Measurements from ENCODE around the gene SBK2.

DNA sequence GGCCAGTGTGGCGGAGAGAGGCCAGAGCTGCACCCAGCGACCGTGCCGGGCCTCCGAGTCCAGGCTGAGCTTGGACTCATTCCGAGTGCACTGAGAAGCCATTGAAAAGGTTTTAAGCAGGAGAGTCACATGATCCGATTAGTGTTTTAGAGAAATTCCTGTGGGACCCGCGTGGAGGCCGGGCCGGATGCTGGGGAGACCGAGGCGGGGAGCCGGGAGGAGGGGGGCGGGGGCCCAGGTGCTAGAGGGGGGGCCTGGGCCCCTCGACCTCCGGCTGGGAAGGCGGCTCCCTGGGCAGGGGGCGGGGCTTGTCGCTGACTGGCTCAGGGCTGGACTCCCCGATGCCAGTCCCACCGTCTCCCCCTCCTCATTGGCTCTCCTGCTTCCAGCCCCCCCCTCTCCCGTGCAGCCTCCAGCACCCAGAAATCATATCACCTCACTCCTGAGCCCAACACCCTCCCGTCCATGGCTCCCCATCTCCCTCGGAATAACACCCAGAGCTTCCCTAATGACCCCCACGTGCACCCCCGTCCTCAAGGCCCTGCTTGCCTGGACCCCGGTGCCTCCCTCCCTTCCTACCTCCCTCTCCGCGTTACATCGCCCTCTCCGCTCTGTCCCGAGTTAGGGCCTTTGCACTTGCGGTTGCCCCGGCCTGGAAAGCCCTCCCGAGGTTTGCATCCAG is 48.9 kb upstream of the SBK2 start:
- TF ChIP-seq EZH2phosphoT487 (conservative IDR thresholded peaks at IDR 0.05; ENCODE audit: low read length) (no peak), CTCF (IDR thresholded peaks at IDR 0.05; ENCODE audit: insufficient read depth, low read length, poor library complexity, severe bottlenecking) (no peak)
